ENCODE measurements around the gene SLC50A1. TPM values are rescaled to one million over a fixed set of nuclear protein-coding genes. Genes with fewer than 3 reads are reported as not detected.

The SLC50A1 gene
- total RNA-seq, 1 experiment from 2014 or later = 24.9 TPM

GRCh38 chr1:155173478-155174323, 38.0 kb downstream of the SLC50A1 start, which contains the start of gene TRIM46:
TSS of gene TRIM46 (plus strand) at chr1:155173849. CDS start at chr1:155173967, 118 bp downstream.
- Histone ChIP-seq H3K4me1 (ENCODE audit: insufficient read depth, low read length) (no peaks in the 10 kb centered on the region), H4K20me1 (ENCODE audit: control insufficient read depth, insufficient read depth, insufficient read length) (no peaks in the 10 kb centered on the region), H3K56ac (ENCODE audit: insufficient read length, low read depth, low read length) (no peak within 1 kb of the TSS), H4K8ac (replicated peaks; ENCODE audit: insufficient read length, low read depth, low read length) (no peak within 1 kb of the TSS), H3K23me2 (ENCODE audit: insufficient read length, low read depth, low read length, poor library complexity, severe bottlenecking) (peaks cover 18% of the 10 kb centered on the region), H3K27ac (ENCODE audit: insufficient read length, low read depth, low read length) (no peak within 1 kb of the TSS), H3K9ac (ENCODE audit: extremely low read depth, insufficient read length, low read length) (peak within 1 kb of the TSS; percentile 76), H3K27me3 (ENCODE audit: insufficient read depth, low read length) (no peaks in the 10 kb centered on the region), H2BK15ac (ENCODE audit: low read depth, low read length) (no peak within 1 kb of the TSS), H3K4me2 (ENCODE audit: insufficient read depth, insufficient read length, low read length) (peak within 1 kb of the TSS; percentile 75), H2AK5ac (ENCODE audit: insufficient read length, low read length) (no peak within 1 kb of the TSS), H2BK5ac (ENCODE audit: insufficient read length, low read length) (no peak within 1 kb of the TSS), H2BK120ac (ENCODE audit: low read depth, low read length, poor library complexity, severe bottlenecking) (no peak within 1 kb of the TSS), H2BK12ac (ENCODE audit: insufficient read length, low read depth, low read length) (no peak within 1 kb of the TSS), H4K5ac (ENCODE audit: insufficient read length, low read depth, low read length) (no peak within 1 kb of the TSS), H3K18ac (ENCODE audit: insufficient read length, low read depth, low read length) (peak within 1 kb of the TSS; percentile 43), H2AFZ (ENCODE audit: low read length) (no peak within 1 kb of the TSS), H3K4ac (ENCODE audit: low read depth, low read length) (no peak within 1 kb of the TSS), H3K79me1 (ENCODE audit: insufficient read depth, low read depth, low read length, poor library complexity, severe bottlenecking) (no peaks in the 10 kb centered on the region), H3T11ph (ENCODE audit: low read length) (no peak within 1 kb of the TSS), H2BK20ac (ENCODE audit: low read depth, low read length, poor library complexity, severe bottlenecking) (no peak within 1 kb of the TSS), H3K9me3 (ENCODE audit: control insufficient read depth, low read depth, low read length) (no peaks in the 10 kb centered on the region), H3K14ac (ENCODE audit: insufficient read depth, low read length) (peak within 1 kb of the TSS; percentile 40; the same call in 1 of the 2 replicates), H3K23ac (ENCODE audit: insufficient read length, low read depth, low read length) (no peak within 1 kb of the TSS), H3K79me2 (ENCODE audit: insufficient read depth, low read length) (no peaks in the 10 kb centered on the region; the same call in 1 of the 2 replicates), H4K91ac (ENCODE audit: insufficient read length, low read depth, low read length) (no peak within 1 kb of the TSS)
- Mint-ChIP-seq H3K27me3 (ENCODE audit: low read depth) (no peaks in the 10 kb centered on the region; the same call in none of the 2 replicates), H3K27ac (peak within 1 kb of the TSS; percentile 93 to 98 (median 95)), H3K4me1 (peaks cover 23 to 37% of the 10 kb centered on the region in 2 experiments), H3K36me3 (ENCODE audit: insufficient read depth in 1 of 3, low read depth in 3 of 3) (peaks cover 18 to 48% (median 37%) of the 10 kb centered on the region in 3 experiments), H3K9me3 (no peaks in the 10 kb centered on the region), H3K4me3 (peak within 1 kb of the TSS; percentile 92 to 97)
- WGBS (ENCODE audit: extremely low coverage, insufficient read length, low lambda C conversion rate) = no CpG with 5 or more reads among the region's 38 CpGs
- TF ChIP-seq CTCF (conservative IDR thresholded peaks at IDR 0.05) = peak; percentile 26; the same call in 2 of the 3 replicates
- DNase-seq = peak; percentile 81
